GM18505 (cell line): ENCODE data around the gene CLINT1.
"Not testable (repeated sequence)": the region's sequence is repeated elsewhere in the genome, so short reads cannot be mapped to it uniquely, and the experiment has no call there.

Source experiments
- ATAC-seq: cut with Tn5 transposase; IDR thresholded peaks from one replicate; pipeline ENCODE4 v1.9.1; 2021; ENCODE audit not compliant: unreplicated experiment
- POLR2A ChIP-seq: IDR thresholded peaks from 4 replicates; pipeline ENCODE4 v1.6.1; 2011; ENCODE audit warnings: borderline replicate concordance; ENCODE audit not compliant: insufficient read depth, insufficient read length; ENCODE audit errors: extremely low read depth

CLINT1 gene

DNA sequence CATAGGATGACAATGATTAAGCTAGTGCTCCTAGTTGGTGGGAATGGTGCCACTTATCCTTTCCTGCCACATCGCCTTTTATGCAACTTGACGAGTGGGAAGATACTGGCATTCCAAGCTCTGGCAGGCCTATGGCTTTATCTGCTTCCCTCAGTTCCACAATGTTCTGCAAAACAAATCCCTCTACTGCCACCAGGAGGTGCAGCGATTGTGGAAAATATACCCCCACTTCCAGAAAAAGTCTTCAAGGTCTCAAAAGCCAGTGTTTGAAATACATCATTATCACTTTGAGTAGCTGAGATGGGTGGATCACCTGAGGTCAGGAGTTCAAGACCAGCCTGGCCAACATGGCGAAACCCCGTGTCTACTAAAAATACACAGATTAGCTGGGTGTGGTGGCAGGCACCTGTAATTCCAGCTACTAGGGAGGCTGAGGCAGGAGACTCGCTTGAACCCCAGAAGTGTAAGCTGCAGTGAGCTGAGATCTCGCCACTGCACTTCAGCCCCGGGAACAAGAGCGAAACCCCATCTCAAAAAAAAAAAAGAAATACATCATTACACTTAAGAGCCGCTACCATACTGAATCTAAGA, 3.4 kb downstream of the CLINT1 start:
- ATAC-seq = no peak
- no peak for TF ChIP-seq POLR2A

DNA sequence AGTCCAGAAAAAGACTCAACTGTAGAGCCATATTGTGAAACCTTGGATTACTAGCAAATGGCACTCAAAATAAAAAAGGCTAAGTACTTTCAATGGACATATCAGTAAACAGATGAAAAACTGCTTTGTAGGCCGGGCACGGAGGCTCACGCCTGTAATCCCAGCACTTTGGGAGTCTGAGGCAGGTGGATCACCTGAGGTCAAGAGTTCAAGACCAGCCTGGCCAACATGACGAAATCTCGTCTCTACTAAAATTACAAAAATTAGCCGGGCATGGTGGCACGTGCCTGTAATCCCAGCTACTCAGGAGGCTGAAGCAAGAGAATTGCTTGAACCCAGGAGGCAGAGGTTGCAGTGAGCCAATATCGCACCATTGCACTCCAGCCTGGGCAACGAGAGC, 5.6 kb downstream of the CLINT1 start:
- not testable (repeated sequence) for ATAC-seq

DNA sequence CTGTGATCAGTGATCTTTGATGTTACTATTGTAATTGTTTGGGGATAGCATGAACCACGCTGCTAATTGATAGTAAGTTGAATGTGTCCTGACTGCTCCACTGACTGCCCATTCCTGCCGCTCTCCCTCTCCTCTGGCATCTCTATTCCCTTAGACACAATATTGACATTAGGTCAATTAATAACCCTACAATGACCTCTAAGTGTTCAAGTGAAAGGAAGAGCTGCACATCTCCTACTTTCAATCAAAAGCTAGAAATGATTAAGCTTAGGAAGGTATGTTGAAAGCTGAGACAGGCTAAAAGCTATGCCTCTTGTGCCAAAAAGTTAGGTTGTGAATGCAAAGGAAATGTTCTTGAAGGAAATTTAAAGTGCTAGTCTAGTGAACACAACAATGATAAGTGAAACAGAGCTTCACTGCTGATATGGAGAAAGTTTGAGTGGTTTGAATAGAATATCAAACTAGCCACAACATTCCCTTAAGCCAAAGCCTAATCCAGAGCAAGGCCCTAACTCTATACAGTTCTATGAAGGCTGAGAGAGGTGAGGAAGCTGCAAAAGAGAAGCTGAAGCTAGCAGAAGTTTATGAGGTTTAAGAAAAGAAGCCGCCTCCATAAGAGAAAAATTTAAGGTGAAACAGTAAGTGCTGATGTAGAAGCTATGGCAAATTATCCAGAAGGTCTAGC, 12.9 kb downstream of the CLINT1 start:
- TF ChIP-seq POLR2A = no peak
- no peak for ATAC-seq

DNA sequence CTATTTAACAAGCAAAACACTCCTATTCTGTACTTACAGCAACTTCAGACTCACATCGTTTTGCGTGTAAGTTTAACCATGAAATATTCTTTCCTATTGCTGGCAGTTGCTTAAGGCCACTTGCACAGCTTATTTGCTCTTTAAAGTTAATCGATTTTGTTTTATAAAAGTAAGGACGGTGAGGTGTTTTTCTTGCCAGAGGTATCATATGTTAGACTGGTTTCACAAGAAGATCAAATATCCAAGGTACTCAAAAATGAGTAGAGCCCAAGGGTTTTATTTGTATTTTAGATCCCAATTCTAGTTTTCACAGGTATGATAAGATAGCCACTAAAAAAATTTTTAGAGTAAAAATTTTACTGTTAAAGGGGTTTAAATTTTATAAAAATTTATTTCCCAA, 16.2 kb downstream of the CLINT1 start:
- no peak for ATAC-seq
- TF ChIP-seq POLR2A = no peak

DNA sequence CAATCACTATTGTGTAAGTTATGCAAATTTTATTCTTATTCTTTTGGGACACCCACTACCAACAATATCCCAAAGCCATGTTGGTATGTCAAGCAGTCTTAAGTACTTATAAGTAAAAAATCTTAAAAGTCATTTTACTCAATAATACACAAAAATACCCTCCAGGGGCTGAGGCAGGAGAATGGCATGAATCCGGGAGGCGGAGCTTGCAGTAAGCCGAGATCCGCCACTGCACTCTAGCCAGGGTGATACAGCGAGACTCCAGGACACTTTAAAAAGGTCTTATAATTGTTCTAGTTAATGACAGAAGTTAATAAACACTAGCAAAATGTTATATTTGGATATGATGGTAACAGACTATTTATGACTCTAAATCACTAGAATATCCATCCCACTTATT, 16.8 kb downstream of the CLINT1 start:
- no peak for ATAC-seq
- no peak for TF ChIP-seq POLR2A

DNA sequence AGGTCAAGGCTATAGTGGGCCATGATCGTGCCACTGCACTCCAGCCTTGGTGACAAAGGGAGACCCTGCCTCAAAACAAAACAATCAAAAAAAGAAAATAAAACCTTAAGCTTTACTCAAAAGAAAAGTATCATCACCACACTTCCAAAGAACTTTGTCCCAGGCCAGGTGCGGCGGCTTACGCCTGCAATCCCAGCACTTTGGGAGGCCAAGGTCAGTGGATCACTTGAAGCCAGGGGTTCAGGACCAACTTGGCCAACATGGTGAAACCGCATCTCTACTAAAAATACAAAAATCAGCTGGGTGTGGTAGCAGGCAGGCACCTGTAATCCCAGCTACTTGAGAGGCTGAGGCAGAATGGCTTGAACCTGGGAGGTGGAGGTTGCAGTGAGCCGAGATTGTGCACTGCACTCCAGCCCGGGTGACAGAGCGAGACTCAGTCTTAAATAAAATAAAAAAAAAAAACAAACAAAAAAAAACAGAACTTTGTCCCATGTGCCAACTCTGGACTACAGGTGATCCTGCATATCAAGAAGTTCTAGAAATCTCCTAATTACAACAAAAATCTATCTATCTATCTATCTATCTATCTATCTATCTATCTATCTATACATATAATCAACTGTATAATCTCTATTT, 19.7 kb downstream of the CLINT1 start:
- ATAC-seq = no peak
- no peak for TF ChIP-seq POLR2A

DNA sequence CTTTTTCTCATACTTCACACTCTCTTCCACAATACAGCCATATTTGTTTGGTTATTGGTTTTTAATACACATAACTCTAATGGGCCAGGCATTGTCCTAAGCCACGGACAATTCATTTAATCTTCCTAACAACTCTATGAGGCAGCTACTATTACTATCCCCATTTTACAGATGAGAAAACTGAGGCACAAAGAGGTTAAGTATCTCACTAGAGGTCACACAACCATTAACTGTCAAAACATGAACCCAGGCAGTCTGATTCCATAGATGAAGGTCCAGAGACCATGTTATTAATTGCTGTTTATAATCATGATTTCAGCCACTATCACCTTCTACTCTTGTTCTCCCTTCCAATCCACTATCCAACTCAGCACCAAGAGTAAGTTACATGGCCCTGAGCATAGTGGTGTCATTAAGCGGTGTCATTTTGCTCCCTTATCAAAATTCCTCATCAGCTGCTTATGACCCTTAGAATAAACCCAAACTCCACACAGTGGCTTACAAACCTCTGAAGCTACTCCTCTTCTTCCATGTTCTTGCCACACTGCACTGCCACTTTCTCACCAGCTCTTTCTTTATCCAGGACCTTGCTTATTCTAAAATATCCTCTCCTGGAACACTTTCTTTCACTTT, 22.7 kb downstream of the CLINT1 start:
- ATAC-seq = no peak
- no peak for TF ChIP-seq POLR2A

DNA sequence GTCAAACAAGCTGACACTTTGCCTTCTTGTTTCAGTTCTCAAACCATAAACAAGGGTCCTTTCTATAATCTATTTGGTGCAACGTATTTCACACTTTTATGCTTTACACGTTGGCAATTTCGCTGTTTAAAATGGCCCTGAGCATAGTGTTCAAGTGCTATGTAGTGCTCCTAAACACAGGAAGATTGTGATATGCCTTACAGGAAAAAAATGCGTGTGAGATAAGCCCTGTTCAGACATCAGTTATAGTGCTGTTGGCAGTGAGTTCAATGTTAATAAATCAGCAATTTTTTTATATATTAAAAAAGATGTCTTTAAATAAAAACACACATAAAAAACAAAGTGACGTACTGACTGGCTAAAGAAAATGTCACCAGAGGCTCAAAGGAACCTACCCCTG, 23.9 kb downstream of the CLINT1 start:
- no peak for ATAC-seq
- no peak for TF ChIP-seq POLR2A

DNA sequence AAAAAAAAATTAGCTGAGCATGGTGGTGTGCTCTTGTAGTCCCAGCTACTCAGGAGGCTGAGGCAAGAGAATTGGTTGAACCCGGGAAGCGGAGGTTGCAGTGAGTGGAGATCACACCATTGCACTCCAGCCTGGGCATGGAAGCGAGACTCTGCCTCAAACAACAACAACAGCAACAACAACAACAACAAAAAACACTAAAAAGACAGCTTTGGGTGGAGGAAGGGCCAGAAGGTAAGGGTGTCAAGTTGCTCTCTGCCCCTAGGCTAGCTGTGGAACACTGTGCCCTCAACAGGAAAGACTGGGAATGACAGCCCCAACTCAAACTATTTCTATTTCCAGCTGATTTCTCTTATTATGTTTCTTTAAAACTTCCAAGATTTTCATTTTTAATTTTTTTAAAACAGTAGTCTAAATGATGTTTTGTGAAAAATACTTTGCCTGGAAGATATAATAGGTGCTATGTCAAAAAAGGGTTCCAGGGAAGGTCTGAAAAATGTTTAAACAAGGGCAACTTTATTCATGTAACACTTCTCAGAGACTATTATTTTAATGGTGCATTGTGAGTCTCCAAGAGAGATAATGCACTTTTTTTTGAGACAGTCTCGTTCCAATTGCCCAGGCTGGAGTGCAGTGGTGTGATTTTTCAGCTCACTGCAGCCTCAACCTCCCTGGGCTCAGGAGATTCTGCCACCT, 29.9 kb downstream of the CLINT1 start:
- ATAC-seq = no peak
- TF ChIP-seq POLR2A = no peak

DNA sequence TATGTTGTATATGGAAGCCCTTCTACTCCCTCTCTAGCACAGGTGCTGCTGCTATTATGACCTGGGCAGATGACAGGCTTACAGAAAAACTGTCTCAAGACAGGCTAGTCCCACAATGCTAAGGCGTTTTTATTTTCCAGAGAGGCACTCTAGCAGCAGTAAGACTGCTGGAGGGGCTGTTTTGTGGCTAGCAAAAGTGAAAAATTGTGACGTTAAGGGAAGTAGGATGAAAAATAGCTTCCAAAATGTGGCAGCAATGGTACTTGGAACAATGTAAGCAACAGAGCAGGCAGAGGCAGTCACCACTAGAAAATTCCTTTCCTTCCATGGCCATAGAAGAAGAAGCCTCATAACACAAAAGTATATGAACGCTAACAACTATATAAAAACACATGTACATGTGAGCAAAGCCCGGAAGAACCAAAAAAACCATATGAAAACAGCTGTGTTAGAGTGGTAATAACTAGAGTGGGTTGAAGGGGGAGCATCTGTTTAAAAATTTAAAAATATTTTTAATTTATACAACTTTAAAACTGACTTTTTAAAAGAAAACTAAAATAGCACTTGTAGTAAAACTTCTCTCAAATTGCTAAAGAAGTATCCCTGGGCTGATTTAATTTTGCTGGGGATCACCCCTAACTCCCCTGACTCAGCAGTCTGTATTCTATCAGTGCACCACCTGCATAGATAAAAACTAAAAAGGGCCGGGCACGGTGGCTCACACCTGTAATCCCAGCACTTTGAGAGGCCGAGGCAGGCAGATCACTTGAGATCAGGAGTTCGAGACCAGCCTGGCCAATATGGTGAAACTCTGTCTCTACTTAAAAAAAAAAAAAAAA, 30.6 kb downstream of the CLINT1 start:
- TF ChIP-seq POLR2A = no peak
- no peak for ATAC-seq

DNA sequence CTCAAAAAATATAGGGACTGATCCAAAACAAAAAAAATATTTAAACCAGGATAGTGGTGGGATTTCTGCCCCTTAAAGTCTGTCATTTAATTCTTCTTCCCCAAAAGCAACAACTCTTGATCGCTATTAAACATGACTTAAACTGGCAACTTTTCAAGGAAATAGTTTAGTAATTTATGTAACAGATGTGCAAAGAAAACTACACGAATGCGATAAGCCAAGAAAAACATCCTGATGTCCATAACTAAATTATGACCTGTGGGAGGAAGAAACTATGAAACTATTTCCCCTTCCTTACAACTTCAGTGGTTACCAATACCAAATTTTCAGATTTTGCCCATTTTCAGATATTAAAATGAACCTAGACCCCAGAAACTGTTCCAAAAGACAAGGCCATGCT, 31.5 kb downstream of the CLINT1 start:
- no peak for TF ChIP-seq POLR2A
- no peak for ATAC-seq

DNA sequence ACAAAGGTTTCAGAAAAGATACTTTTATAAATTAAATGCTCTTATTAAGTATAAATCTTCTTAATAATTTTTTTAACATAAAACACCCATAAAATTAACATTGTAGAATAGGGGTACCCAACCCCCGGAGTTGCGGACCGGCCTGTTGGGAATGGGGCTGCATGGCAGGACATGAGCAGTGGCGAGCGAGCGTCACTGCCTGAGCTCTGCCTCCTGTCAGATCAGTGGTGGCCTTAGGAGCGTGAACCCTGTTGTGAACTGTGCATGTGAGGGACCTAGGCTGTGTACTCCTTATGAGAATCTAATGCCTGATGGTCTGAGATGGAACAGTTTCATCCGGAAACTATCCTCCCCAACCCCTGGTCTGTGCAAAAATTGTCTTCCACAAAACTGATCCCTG, 35.3 kb downstream of the CLINT1 start:
- no peak for TF ChIP-seq POLR2A

More for the DNA sequence above, 35.3 kb downstream of the CLINT1 start:
- no peak for ATAC-seq
